Mesenchymal stem cell (in vitro differentiated cells and primary cell): Measurements from ENCODE around the gene HNRNPH3.

ENCODE experiments used
- DNase-seq: peaks from one replicate; pipeline ENCODE4 v3.0.0-alpha.2; 2013
- H2AFZ ChIP-seq: one replicate; pipeline ENCODE4 v1.6.1; 2013; ENCODE audit warnings: low read depth, mild to moderate bottlenecking, control low read depth, inconsistent platforms, low read length, moderate library complexity
- H2AK5ac ChIP-seq: 2 replicates; pipeline ENCODE4 v1.6.1; 2013; ENCODE audit warnings: low read length, moderate library complexity, mild to moderate bottlenecking, inconsistent platforms; ENCODE audit not compliant: severe bottlenecking
- H2BK120ac ChIP-seq: one replicate; pipeline ENCODE4 v1.6.1; 2013; ENCODE audit warnings: low read depth, mild to moderate bottlenecking, inconsistent platforms, low read length, moderate library complexity
- H2BK12ac ChIP-seq, 2 experiments: one replicate each; pipeline ENCODE4 v1.6.1; 2013; ENCODE audit warnings: inconsistent platforms in 2 of 2, low read length in 2 of 2, mild to moderate bottlenecking in 2 of 2, moderate library complexity in 2 of 2, control low read depth in 1 of 2
- H2BK15ac ChIP-seq: one replicate; pipeline ENCODE4 v1.6.1; 2013; ENCODE audit warnings: mild to moderate bottlenecking, low read depth, inconsistent platforms; ENCODE audit not compliant: poor library complexity, severe bottlenecking
- H2BK5ac ChIP-seq: 2 replicates; pipeline ENCODE4 v1.6.1; 2013; ENCODE audit warnings: low read depth, mild to moderate bottlenecking, low read length, control low read depth, inconsistent platforms; ENCODE audit not compliant: poor library complexity, severe bottlenecking
- H3K14ac ChIP-seq, 2 experiments: one replicate each; pipeline ENCODE4 v1.6.1; 2013; ENCODE audit warnings: inconsistent platforms in 2 of 2, low read length in 2 of 2, control low read depth in 1 of 2, mild to moderate bottlenecking in 1 of 2, moderate library complexity in 1 of 2
- H3K18ac ChIP-seq, 2 experiments: one replicate each; pipeline ENCODE4 v1.6.1; 2013; ENCODE audit warnings: inconsistent platforms in 2 of 2, low read length in 2 of 2, control low read depth in 1 of 2, low read depth in 1 of 2, mild to moderate bottlenecking in 1 of 2
- H3K23ac ChIP-seq, 2 experiments: one replicate each; pipeline ENCODE4 v1.6.1; 2013; ENCODE audit warnings: inconsistent platforms in 2 of 2, low read length in 2 of 2, mild to moderate bottlenecking in 2 of 2, moderate library complexity in 2 of 2, control low read depth in 1 of 2
- H3K27ac ChIP-seq: 2 replicates; pipeline ENCODE4 v1.5.1; 2013; ENCODE audit warnings: mild to moderate bottlenecking, moderate library complexity, low read length, control low read depth, inconsistent platforms; ENCODE audit not compliant: poor library complexity, severe bottlenecking
- H3K27me3 ChIP-seq, 2 experiments: 2 replicates each; pipeline versions ENCODE4 v1.6.1 to v1.7.0; 2013; ENCODE audit warnings: low read length in 2 of 2, mild to moderate bottlenecking in 2 of 2, moderate library complexity in 2 of 2, control low read depth in 1 of 2, inconsistent platforms in 1 of 2; ENCODE audit not compliant: control insufficient read depth in 1 of 2, insufficient read depth in 1 of 2
- H3K36me3 ChIP-seq, 2 experiments: 2 replicates each; pipeline versions ENCODE4 v1.6.1 to v1.7.0; 2013; ENCODE audit warnings: low read length in 2 of 2, control low read depth in 1 of 2, inconsistent platforms in 1 of 2, low read depth in 1 of 2, mild to moderate bottlenecking in 1 of 2; ENCODE audit not compliant: insufficient read depth in 2 of 2, control insufficient read depth in 1 of 2
- H3K4ac ChIP-seq, 2 experiments: one replicate each; pipeline ENCODE4 v1.6.1; 2013; ENCODE audit warnings: inconsistent platforms in 2 of 2, low read length in 2 of 2, mild to moderate bottlenecking in 2 of 2, moderate library complexity in 2 of 2, control low read depth in 1 of 2, low read depth in 1 of 2
- H3K4me1 ChIP-seq: 2 replicates; pipeline ENCODE4 v1.6.1; 2013; ENCODE audit warnings: low read depth, low read length, control low read depth; ENCODE audit not compliant: control insufficient read depth, insufficient read depth
- H3K4me2 ChIP-seq: 2 replicates; pipeline ENCODE4 v1.6.1; 2013; ENCODE audit warnings: low read length, mild to moderate bottlenecking, inconsistent platforms; ENCODE audit not compliant: poor library complexity, severe bottlenecking
- H3K4me3 ChIP-seq, 2 experiments: 2 replicates each; pipeline versions ENCODE4 v1.5.1 to v1.7.0; 2013; ENCODE audit warnings: low read length in 2 of 2, mild to moderate bottlenecking in 2 of 2, control low read depth in 1 of 2, low read depth in 1 of 2; ENCODE audit not compliant: insufficient read depth in 1 of 2
- H3K79me1 ChIP-seq: replicated peaks from 2 replicates; pipeline ENCODE4 v1.6.1; 2013; ENCODE audit warnings: mild to moderate bottlenecking, control low read depth, low read length, inconsistent platforms; ENCODE audit not compliant: poor library complexity, severe bottlenecking
- H3K9ac ChIP-seq: 2 replicates; pipeline ENCODE4 v1.7.0; 2013; ENCODE audit warnings: mild to moderate bottlenecking, low read length, moderate library complexity
- H3K9me3 ChIP-seq: 2 replicates; pipeline ENCODE4 v1.7.0; 2013; ENCODE audit warnings: mild to moderate bottlenecking, low read length; ENCODE audit not compliant: control insufficient read depth
- H4K8ac ChIP-seq: one replicate; pipeline ENCODE4 v1.6.1; 2013; ENCODE audit warnings: inconsistent platforms, mild to moderate bottlenecking, low read length, moderate library complexity
- H4K91ac ChIP-seq: one replicate; pipeline ENCODE4 v1.6.1; 2013; ENCODE audit warnings: mild to moderate bottlenecking, low read length, inconsistent platforms
- WGBS: methylation state at CpG from one replicate; pipeline ENCODE4 v1.1.7; 2013; ENCODE audit warnings: mixed read lengths; 5-methylcytosine and 5-hydroxymethylcytosine counted together

Gene HNRNPH3

GRCh38 chr10:68327889-68328786 lies 3.7 kb upstream of the HNRNPH3 start:
- Histone ChIP-seq H4K8ac (no peak overlapping the region), H3K9ac (peak overlapping the region; percentile 100), H3K4me3 (peak overlapping the region in 1 of 2 experiments; percentile 34), H3K79me1 (peaks cover 9% of the 10 kb centered on the region), H3K4ac (no peak overlapping the region), H2BK12ac (no peak overlapping the region), H3K27me3 (no peaks in the 10 kb centered on the region), H2BK120ac (no peak overlapping the region), H3K27ac (peak overlapping the region; percentile 62), H3K23ac (no peak overlapping the region), H3K18ac (peak overlapping the region in 1 of 2 experiments; percentile 66), H3K9me3 (no peaks in the 10 kb centered on the region), H2AFZ (no peak overlapping the region), H3K4me1 (peaks cover 3% of the 10 kb centered on the region), H4K91ac (no peak overlapping the region), H3K14ac (no peak overlapping the region), H3K4me2 (no peak overlapping the region), H2AK5ac (no peak overlapping the region), H2BK15ac (no peak overlapping the region), H3K36me3 (no peaks in the 10 kb centered on the region), H2BK5ac (no peak overlapping the region)
- 37% methylated on average over 4 of the region's 4 CpGs for WGBS
- peak; percentile 90 for DNase-seq

- Histone ChIP-seq H2BK5ac (no peak overlapping the region), H2BK12ac (no peak overlapping the region), H3K79me1 (peaks cover 8% of the 10 kb centered on the region), H3K36me3 (no peaks in the 10 kb centered on the region), H2BK15ac (no peak overlapping the region), H3K23ac (no peak overlapping the region), H2AFZ (no peak overlapping the region), H2BK120ac (no peak overlapping the region), H2AK5ac (peak overlapping the region; percentile 56), H3K4me3 (no peak overlapping the region), H3K4me1 (peaks cover 3% of the 10 kb centered on the region), H3K9ac (peak overlapping the region; percentile 100), H3K9me3 (no peaks in the 10 kb centered on the region), H4K8ac (no peak overlapping the region), H3K14ac (no peak overlapping the region), H3K18ac (no peak overlapping the region), H3K27ac (no peak overlapping the region), H3K4ac (no peak overlapping the region), H3K4me2 (no peak overlapping the region), H3K27me3 (no peaks in the 10 kb centered on the region), H4K91ac (no peak overlapping the region)
- no peak for DNase-seq
- 100% methylated on average over 1 of the region's 1 CpG for WGBS
Measured at GRCh38 chr10:68329506-68329861, 2.4 kb upstream of the HNRNPH3 start.

GRCh38 chr10:68330852-68331454 lies 911 bp upstream of the HNRNPH3 start:
- H2AK5ac ChIP-seq = peak overlapping the region; percentile 85
- no peak for DNase-seq
- H3K4me3 ChIP-seq = peak overlapping the region; percentile 70 to 96
- peak overlapping the region; percentile 99 for H3K27ac ChIP-seq
- H2AFZ ChIP-seq = peak overlapping the region; percentile 31
- no peaks in the 10 kb centered on the region for H3K9me3 ChIP-seq
- peak overlapping the region; percentile 42 for H2BK120ac ChIP-seq
- H3K23ac ChIP-seq = peak overlapping the region in 1 of 2 experiments; percentile 85
- H4K91ac ChIP-seq = peak overlapping the region; percentile 88
- peaks cover 0 to 3% of the 10 kb centered on the region in 2 experiments for H3K36me3 ChIP-seq
- H3K4ac ChIP-seq = peak overlapping the region; percentile 86 to 96
- peak overlapping the region; percentile 79 for H2BK5ac ChIP-seq
- peak overlapping the region in 1 of 2 experiments; percentile 36 for H3K14ac ChIP-seq
- peaks cover 3% of the 10 kb centered on the region for H3K4me1 ChIP-seq
- H3K18ac ChIP-seq = peak overlapping the region; percentile 93
- H2BK15ac ChIP-seq = peak overlapping the region; percentile 49
- H3K4me2 ChIP-seq = peak overlapping the region; percentile 72
- peaks cover 8% of the 10 kb centered on the region for H3K79me1 ChIP-seq
- peak overlapping the region; percentile 95 for H4K8ac ChIP-seq
- peak overlapping the region; percentile 19 to 66 for H2BK12ac ChIP-seq
- peak overlapping the region; percentile 100 for H3K9ac ChIP-seq
- H3K27me3 ChIP-seq = no peaks in the 10 kb centered on the region
- 56% methylated on average over 29 of the region's 29 CpGs for WGBS
